IMR-90 (cell line): ENCODE measurements around the gene NXF1. TPM values are rescaled to one million over a fixed set of nuclear protein-coding genes. Genes with fewer than 3 reads are reported as not detected.
A peak's percentile ranks its signal among the peaks of the same experiment; 100 is the strongest.

Experiments
- CEBPB ChIP-seq: IDR thresholded peaks from 2 replicates; pipeline ENCODE4 v1.6.1; 2012; ENCODE audit warnings: low read depth, low read length, improper control_type of control experiment
- FOS ChIP-seq: fragments of 150-350 bp; IDR thresholded peaks from 2 replicates; pipeline ENCODE4 v1.6.1; 2016; ENCODE audit warnings: low read depth, low read length
- RCOR1 ChIP-seq: IDR thresholded peaks from 2 replicates; pipeline ENCODE4 v1.6.1; 2012; ENCODE audit warnings: mild to moderate bottlenecking, low read length, improper control_type of control experiment; ENCODE audit not compliant: insufficient replicate concordance
- polyA plus RNA-seq, 3 experiments: library from polyadenylated mRNA; depleted of rRNA; stranded (reverse); fragments of >200 nt; gene quantifications; 2 replicates each; pipeline ENCODE4 v1.2.3, GENCODE V29; 2012; ENCODE audit warnings: low replicate concordance in 1 of 3
- total RNA-seq: library from RNA; depleted of rRNA; stranded (reverse); fragments of >200 nt; gene quantifications from 2 replicates; pipeline ENCODE4 v1.2.3, GENCODE V29; 2012

The NXF1 gene
- total and polyA plus RNA-seq, 2 of the 4 experiments (the other 2 are of a cell fraction), result 26.3 to 97.4 TPM

DNA sequence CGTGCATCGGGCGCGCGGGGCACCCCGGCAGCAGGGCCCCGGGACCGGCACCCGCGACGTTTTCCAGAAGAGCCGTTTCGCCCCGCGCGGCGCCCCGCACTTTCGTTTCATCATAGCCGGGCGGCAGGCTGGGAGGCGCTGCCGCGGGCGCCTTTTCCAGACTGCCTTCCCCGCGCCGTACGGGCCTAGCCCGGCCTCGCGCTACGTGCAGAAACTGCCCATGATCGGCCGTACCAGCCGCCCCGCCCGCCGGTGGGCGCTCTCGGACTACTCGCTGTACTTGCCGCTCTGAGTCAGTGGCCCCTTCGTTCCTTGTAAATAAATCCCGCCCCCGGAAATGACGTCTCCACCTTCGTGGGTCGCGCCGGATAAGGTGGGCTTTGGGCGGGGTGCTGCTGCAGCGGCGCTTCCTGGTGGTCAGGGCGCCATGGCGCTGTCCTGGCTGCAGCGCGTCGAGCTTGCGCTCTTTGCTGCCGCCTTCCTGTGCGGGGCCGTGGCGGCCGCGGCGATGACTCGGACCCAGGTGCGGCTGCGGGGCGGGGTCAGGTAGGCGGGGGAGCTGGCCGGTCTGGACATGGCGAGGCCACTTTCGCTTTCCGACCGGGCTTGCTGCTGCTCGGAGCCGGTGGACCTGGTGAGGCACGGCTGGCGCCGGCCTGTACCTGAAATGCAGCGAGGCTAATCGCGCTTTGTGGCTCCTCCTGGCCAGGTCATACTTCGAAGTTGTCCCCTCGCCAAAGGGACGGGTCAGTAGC is 18.1 kb downstream of the NXF1 start, which contains the start of gene TMEM179B (continued):
- 0 out of 2 replicates have a peak, but pooled peaks have one; percentile 7 for TF ChIP-seq FOS
- no peak for TF ChIP-seq CEBPB
- peak; percentile 92 for TF ChIP-seq RCOR1
